Measurements from ENCODE around the gene CDK2. TPM values are rescaled to one million over a fixed set of nuclear protein-coding genes. Genes with fewer than 3 reads are reported as not detected.

The CDK2 gene
- total and polyA plus RNA-seq, 12 donors: 6.0 to 30.6 (median 17.8) TPM

DNA sequence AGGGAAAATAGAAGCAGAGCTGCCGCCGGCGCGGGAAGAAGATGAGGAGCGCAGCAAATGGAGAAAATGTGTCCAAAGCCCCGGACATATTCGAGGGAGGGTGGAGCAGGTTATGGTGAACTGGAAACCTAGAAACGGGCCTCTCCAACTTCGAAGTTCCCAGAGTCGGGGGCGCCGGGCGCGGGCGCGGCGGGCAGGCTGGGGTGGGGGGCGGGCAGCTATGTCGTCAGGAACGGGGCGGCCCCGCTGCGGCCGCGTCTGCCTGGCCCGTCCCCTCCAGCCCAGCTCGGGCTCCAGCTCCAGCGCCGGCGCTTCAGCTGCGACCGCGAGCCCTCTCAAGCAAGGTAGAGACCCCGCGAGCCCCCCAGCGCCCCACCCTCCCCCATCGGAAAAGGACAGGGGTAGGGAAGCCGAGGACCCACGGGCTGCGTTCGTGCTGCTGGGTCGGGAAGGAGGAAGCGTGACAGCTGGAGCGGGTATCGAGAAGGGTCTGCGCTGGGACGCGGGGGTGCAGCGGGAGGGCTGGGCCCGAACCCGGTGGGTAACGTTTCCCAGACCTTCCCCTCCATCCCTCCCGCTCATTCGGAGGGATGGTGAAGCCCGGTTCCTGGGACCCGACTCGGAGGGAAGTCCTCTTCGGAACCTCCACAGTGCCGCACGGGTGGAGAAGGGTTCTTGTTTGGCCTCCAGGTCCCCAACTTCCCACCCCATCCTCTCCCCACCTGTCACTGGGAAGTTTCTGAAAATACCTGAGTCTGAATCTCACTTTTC, 34.7 kb upstream of the CDK2 start:
- H3K27ac ChIP-seq: peak overlapping the region in 4 of 5 donors; percentile 54 to 78 (median 60)
- no peaks in the 10 kb centered on the region for H3K27me3 ChIP-seq
- intact Hi-C loops (cut with DNase I): loop anchor here in 1 of 2 donors (5.0 kb wide), 1 partner anchor 110 kb away; no protein-coding TSS in a partner anchor
- peak in 6 of 7 donors; percentile 18 to 63 (median 56) for DNase-seq
- peaks cover 26 to 51% of the 10 kb centered on the region in 2 donors for H3K4me1 ChIP-seq (replicated peaks in 1 of 2)
- 0 to 3% (median 1%) methylated on average over 18 to 60 of the region's 60 CpGs for WGBS, 4 donors
- TF ChIP-seq, protein P1, sequence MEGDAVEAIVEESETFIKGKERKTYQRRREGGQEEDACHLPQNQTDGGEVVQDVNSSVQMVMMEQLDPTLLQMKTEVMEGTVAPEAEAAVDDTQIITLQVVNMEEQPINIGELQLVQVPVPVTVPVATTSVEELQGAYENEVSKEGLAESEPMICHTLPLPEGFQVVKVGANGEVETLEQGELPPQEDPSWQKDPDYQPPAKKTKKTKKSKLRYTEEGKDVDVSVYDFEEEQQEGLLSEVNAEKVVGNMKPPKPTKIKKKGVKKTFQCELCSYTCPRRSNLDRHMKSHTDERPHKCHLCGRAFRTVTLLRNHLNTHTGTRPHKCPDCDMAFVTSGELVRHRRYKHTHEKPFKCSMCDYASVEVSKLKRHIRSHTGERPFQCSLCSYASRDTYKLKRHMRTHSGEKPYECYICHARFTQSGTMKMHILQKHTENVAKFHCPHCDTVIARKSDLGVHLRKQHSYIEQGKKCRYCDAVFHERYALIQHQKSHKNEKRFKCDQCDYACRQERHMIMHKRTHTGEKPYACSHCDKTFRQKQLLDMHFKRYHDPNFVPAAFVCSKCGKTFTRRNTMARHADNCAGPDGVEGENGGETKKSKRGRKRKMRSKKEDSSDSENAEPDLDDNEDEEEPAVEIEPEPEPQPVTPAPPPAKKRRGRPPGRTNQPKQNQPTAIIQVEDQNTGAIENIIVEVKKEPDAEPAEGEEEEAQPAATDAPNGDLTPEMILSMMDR (IDR thresholded peaks at IDR 0.05): no peak
- TF ChIP-seq POLR2A (IDR thresholded peaks at IDR 0.05): no peak
- H3K36me3 ChIP-seq (replicated peaks in 1 of 2): no peaks in the 10 kb centered on the region
- H3K4me3 ChIP-seq: peak overlapping the region in 3 of 4 donors; percentile 18 to 89 (median 86)
- H3K9me3 ChIP-seq (replicated peaks in 1 of 3): no peaks in the 10 kb centered on the region

DNA sequence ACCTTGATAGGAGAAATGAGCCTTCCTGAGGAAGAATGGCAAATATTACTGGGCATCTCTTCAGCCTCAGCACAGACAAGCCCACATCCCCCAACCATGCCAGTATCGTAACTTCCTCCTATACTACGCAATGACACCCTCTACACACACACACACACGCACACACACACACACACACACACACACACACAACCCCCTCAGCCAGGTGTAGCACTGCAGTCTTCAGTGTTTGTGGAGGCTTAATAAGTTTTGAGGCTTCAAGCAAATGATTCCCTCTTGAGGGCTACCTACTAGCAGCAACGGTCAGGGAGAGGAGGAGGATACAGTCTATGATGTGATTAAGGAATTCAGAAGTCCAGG, 34.1 kb upstream of the CDK2 start:
- intact Hi-C loops (cut with DNase I): loop anchor here in 1 of 2 donors (5.0 kb wide), 1 partner anchor 110 kb away; no protein-coding TSS in a partner anchor
- Histone ChIP-seq H3K4me1 (replicated peaks in 1 of 2) (peaks cover 26 to 51% of the 10 kb centered on the region in 2 donors), H3K9me3 (replicated peaks in 1 of 3) (no peaks in the 10 kb centered on the region), H3K27ac (peak overlapping the region in 2 of 5 donors; percentile 54 to 78), H3K27me3 (no peaks in the 10 kb centered on the region), H3K4me3 (peak overlapping the region in 2 of 4 donors; percentile 86 to 89), H3K36me3 (replicated peaks in 1 of 2) (peaks cover 0 to 3% of the 10 kb centered on the region in 2 donors)
- no peak for DNase-seq
- TF ChIP-seq, protein P1 (IDR thresholded peaks at IDR 0.05): no peak
- TF ChIP-seq POLR2A (IDR thresholded peaks at IDR 0.05): no peak
- 8 to 15% (median 15%) methylated on average over 3 to 4 of the region's 4 CpGs for WGBS, 4 donors

DNA sequence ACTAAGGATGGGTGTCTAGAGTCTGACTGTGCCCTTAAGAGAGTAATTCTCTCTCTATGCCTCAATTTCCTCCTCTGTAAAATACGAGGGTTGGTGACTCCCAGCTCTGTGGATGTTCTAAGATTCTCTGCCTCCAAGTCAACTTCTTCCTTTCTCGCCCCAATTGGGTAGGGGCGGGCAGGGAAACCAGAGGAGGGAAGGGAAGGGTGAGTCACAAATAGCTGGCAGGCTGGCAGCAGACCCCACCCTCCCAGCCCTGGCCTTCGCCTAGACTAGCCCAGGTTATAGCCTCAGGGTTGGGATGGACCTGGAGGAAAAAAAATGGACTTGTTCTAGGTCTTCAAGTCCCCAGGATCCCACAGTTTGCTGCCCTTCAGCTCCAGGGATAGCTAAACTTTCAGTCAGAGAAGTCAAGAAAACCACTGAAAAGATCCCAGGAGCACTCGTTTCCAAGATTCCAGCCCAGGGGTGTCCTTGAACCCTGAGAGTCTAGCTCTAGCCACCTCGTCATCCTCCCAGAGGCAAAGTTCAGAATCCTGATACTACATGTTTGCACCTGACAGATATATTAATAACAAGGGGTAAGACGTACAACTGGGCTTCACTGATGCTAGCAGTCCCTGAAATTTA, 33.3 kb upstream of the CDK2 start:
- WGBS, 4 donors: 24 to 45% (median 30%) methylated on average over 5 to 7 of the region's 7 CpGs
- Histone ChIP-seq H3K27ac (no peak overlapping the region), H3K4me1 (replicated peaks in 1 of 2) (peaks cover 23 to 47% of the 10 kb centered on the region in 2 donors), H3K27me3 (no peaks in the 10 kb centered on the region), H3K9me3 (replicated peaks in 1 of 3) (no peaks in the 10 kb centered on the region), H3K36me3 (replicated peaks in 1 of 2) (peaks cover 0 to 7% of the 10 kb centered on the region in 2 donors), H3K4me3 (no peak overlapping the region)
- TF ChIP-seq POLR2A (IDR thresholded peaks at IDR 0.05): no peak
- TF ChIP-seq, protein P1 (IDR thresholded peaks at IDR 0.05): no peak
- no peak for DNase-seq
- intact Hi-C loops (cut with DNase I): loop anchor here in 1 of 2 donors (5.0 kb wide), 1 partner anchor 111 kb away; no protein-coding TSS in a partner anchor

All from adrenal gland (tissue), 12 donors.